DMS 273 treated with DMSO at 0.1 percent for 48 hours (cell line): ENCODE data around the gene DNALI1.
"Not testable (repeated sequence)": the region's sequence is repeated elsewhere in the genome, so short reads cannot be mapped to it uniquely, and the experiment has no call there.

Experiments
- DNase-seq: peaks from one replicate; lab custom pipeline; 2025; lab: John Stamatoyannopoulos, UW

Gene DNALI1

DNA sequence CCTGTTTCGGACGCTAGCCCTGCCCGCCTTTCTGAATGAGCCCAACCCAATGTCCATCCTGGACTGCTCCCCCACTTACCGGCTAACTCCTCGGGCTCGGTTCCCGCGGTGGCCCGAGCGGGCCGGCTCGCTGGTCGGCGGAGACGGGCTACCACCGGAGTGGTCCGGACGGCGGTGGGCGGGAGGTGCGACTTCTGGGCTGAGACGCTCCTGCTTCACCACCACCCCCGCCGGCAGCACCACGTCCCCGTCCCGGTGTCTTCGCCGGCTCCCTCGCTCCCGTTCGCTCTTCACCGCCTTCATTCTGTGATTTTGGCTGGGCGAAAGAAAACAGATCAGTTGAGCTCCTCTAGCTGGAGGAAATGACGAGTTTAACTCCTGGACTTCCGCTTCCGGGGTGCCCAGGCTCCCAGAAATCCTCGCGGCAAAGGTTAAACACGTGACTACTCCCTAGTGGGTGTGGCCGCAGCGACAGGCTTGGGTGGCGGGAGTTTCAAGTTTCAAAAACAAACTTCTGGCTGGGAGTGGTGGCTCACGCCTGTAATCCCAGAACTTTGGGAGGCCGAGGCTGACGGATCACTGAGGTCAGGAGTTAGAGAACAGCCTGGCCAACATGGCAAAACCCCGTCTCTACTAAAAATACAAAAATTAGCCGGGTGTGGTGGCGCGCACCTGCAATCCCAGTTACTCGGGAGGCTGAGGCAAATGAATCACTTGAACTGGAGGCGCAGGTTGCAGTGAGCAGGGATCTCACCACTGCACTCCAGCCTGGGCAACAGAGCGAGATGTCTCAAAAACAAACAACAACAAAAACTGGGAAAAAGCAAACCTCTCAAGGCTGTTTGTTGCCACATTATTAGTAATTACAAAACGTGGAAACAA, 2.6 kb upstream of the DNALI1 start, which contains the start of gene SNIP1:
SNIP1 (minus strand) TSS at position 367 of the 882 bp plus-strand sequence; CDS start at position 303, 64 bp downstream.
- DNase-seq, result peak; percentile 67

DNA sequence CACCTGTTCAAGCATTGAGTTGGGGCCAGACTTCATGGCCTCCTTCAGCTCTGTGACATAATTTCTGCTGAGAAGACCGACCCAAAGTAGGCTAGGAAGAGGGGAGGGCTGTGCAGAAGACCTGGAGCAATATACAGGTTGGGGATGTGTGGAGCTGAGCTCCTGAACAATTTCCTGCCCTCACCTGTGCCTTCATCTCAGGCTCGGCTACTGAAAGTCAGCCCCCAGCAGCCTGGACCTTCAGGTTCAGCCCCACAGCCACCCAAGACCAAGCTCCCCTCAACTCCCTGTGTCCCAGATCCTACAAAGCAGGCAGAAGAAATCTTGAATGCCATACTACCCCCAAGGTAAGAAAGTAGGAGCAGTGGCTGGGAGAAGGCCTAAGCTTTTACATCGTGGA, 662 bp downstream of the DNALI1 start:
- DNase-seq, result no peak

DNA sequence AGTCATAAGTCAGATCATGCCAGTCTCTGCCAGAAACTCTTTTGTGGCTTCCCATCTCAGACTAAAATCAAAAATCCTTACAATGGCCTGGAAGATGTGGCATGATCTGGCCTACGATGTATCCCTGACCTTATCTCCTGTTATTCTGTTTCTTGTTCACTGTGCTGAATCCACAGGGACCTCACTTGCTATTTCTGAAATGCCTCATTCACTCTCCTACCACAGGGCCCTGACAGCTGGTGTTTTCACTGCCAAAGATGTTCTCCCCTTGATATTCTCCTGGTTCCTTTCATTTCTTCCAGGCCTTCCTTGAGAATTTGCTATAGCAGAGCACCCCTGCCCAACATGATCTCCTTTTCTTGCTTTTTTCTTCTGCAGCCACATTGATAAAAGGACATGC, 1.7 kb downstream of the DNALI1 start:
- DNase-seq, result no peak

DNA sequence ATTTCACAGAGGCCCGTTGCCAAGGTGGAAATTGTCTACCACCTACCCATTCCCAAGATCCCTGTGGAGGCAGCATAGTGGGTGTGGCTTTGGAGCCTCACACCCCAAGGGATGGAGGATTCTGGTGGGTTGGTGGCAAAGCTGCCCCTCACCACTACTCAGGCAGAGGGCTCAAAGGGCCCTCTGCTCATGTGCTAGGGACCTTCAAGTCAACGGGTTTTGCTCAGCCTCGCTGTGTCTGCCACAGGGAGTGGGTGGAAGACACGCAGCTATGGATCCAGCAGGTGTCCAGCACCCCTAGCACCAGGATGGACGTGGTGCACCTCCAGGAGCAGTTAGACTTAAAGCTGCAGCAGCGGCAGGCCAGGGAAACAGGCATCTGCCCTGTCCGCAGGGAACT, 2.3 kb downstream of the DNALI1 start:
- no peak for DNase-seq

DNA sequence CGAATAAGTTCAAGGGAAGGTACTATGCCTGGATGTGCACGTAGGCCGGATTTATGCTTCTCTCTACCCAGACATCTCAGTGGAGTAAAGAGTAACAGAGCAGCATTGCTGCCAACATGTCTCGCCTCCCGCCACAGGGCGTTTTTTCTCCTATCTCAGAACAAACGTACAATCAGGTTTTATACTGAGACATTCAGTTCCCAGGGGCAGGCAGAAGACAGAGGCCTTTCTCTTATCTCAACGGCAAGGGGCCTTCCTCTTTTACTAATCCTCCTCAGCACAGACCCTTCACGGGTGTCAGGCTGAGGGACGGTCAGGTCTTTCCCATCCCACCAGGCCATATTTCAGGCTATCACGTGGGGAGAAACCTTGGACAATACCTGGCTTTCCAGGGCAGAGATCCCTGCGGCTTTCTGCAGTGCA, 3.2 kb downstream of the DNALI1 start:
- not testable (repeated sequence) for DNase-seq

DNA sequence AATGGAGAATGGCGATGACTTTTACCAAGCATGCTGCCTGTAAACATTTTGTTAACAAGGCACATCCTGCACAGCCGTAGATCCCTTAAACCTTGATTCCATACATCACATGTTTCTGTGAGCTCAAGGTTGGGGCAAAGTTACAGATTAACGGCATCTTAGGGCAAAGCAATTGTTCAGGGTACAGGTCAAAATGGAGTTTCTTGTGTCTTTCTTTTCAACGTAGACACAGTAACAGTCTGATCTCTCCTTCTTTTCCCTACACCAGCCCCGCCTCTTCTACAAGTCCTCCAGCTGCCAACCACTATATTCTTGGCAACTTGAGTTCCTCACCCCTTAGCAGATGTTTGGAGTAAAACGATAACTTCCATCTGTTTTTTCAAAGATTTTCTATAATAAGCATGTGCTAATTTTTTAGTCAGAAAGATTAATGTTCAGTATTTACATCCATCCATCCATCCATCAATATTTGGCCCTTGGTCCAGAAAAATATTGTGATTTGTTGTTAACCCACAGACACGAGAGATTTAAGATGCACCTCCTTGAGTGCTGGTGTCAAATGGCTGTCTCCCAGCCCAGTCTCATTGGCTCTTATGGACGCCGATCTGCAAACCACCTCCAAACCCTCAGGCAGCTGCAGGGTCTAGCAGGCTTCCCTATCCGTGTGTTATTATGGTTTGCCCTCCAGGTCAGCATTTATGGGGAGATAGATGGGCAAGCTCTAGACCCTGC, 3.8 kb downstream of the DNALI1 start:
- peak; percentile 69 for DNase-seq

DNA sequence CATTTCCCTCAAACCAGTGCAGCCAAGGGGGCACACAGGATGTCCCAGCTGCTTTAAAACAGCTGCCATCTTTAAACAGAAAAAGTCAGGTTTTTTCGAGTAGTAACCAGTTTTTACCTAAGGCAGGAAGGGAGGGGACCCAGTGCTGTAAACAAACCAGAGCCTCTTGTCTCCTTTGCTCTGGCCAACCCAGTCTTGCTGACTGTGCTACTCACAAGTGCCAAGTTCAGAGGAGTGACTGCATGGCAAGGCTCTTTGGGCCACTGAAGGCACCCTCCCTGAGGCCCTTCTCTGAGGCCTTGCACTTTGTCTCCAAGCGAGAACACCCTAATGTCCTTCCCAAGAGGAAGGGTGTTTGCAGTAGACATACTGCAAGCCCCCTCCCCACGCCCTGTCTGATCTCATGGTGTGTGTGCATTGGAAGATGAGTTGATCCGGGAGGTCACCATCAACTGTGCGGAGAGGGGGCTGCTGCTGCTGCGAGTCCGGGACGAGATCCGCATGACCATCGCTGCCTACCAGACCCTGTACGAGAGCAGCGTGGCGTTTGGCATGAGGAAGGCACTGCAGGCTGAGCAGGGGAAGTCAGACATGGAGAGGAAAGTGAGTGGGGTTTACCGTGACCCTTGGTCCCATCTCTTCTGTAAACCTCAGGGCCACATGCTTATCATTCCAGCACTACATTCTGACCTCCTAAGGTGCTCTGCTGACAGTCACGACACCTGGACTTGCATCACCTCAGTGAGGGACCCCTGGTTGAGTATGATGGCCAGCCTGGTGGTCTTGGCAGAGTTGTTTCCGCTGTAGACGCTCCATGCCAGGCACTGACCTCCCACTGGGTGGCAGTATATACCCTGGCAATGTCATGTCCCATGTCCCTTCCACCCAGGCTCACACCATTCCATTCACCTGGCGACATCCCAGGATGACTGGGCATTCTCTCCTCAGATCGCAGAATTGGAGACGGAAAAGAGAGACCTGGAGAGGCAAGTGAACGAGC, 4.7 kb downstream of the DNALI1 start:
- DNase-seq, result no peak

DNA sequence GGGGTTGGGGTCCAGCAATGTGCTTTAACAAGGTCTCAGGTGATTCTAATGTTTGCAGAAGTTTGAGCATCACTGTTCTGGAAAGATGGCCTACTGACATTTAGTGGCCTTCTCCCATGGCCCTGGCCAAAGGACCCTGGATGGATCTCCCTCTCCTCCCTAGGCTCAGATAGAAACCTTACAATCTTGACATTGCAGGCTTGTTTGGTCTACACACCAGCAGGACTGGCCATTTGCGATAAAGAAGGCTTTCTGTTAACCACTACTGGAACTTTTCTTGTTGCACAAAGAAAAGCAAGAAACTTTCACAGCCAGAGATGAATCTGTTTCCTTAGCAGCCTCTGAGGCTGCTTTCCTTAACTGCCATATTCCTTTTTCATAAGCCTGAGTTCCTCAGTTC, 6.2 kb downstream of the DNALI1 start:
- no peak for DNase-seq

DNA sequence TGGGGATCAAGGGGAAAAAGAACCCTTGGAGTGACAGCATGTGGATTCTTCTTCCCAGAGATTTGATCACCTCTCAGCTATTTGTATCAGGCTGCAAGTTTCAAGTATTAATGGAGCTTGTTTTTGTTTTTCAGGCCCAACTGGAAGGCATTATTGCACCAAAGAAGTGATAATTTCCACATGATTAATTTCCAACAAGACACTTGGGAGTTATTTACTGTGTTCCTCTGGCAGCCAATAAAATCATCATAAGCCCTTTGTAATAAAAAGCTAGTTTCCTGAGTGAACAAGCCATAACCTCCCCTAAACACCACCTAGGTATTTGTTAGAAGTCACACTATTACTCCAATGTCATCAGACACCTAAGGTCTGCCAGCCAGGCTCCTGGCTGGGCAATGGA, 8.2 kb downstream of the DNALI1 start:
- DNase-seq, result no peak

DNA sequence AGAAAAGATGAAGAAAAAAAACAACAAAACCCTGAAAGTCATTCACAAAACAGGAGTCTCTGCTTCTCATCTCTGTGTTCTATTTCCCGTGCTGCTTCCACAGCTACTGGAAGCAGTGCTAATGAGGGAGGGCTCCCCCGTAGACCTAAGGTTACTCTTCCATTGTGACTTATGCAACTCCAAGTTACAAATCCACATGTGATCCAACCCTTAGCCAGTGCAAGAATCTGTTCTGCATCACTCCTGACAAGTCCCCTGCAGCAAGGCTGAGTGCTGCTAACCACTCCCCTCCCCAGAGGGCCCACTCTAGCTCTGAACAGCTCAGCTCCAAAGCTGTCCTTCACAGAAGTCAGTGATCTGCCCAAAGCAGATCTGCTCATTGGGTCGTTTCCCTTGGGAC, 10.3 kb downstream of the DNALI1 start:
- DNase-seq, result no peak

DNA sequence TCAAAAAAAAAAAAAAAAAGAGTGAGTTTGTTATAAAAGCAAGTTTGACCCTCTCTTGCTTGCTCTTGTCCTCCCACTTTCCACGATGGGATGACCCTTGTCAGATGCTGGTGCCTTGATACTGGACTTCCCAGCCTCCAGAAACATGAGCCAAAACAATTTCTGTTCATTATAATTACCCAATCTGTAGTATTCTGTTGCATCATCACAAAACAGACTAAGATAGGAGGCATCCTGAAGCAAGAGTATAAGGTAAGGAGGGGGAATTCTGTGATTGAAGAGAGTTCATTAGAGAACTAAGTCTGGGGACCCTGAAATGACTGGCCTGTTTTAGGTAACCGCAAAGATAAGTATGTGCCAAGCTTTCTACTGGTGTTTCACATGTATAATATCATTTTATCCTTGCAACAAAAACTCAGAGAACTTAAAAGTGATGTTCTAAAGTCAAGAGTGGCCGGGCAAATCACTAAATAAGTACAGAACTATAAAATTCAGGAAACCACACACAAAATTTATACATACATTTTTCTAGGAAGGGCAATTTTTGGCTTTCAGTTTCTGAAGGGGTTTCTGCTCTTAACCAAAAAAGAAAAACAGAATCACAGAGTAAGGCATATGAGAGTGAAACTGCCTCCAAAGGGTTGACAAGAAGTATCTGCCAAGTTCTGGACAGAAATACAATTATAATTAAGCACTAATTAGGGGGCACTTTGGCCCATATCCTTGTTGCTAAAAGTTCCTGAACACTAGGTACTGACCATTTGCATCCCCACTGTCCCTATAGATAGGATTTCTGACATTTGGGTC, 14.0 kb downstream of the DNALI1 start:
- DNase-seq, result no peak

DNA sequence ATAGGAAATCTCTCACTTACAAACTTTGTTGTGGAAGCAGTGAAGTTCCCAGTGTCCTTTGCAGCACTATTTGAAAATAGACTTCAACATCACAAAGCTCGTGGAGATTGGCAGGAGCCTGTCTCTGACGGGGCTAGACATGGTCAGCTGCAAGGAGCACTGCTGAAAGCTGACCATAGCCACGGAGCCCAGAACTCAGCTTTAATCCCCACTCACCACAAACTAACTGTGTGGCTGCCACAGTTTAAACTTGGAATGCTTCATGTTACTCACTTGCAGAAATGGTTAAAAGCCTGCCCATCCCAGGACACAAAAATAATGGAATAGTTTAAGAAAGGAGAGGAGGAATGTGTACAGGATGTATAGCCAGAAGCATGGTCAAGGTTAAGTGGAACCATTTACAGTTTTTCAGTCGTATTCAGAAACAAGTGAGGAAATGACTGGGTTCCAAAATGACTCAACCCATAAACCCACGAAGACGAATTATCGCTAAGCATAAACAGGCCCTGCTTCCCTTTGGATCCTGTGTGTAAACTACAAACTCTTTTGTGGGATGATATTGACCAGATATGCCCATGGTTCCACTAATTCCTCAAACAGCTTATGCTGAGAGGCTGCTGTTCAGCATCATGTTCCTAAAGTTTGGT, 18.2 kb downstream of the DNALI1 start:
- no peak for DNase-seq

DNA sequence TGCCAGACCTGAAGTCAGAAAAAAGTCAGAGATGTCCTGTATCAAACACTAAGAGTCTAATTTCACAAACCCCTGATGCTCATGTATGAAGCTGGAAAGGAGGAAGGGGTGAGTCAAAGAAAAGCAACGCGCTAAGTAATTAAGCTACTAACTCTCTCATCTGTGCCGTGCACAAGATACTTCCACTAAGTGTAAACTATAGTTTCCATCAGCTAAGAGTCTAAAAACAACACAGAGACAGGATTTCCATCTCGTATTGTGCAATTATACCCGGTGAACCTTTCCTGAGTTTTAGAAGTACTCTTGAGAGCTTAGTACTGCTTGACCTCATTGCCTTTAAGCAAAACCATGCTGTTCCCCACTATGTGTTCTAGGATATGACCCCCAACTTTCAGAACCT, 19.0 kb downstream of the DNALI1 start:
- no peak for DNase-seq

DNA sequence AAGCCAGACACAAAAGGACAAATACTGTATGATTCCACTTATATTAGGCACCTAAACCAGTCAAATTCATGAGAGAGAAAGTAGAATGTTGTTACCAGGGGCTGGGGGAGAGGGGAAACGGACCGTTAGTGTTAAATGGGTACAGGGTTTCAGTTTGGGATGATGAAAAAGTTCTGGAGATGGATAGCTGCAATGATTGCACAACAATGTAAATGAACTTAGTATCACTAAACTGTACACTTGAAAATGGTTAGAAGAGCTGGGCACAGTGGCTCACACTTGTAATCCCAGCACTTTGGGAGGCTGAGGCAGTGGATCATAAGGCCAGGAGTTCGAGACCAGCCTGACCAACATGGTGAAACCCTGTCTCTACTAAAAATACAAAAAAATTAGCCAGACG, 27.8 kb downstream of the DNALI1 start:
- DNase-seq, result not testable (repeated sequence)

DNA sequence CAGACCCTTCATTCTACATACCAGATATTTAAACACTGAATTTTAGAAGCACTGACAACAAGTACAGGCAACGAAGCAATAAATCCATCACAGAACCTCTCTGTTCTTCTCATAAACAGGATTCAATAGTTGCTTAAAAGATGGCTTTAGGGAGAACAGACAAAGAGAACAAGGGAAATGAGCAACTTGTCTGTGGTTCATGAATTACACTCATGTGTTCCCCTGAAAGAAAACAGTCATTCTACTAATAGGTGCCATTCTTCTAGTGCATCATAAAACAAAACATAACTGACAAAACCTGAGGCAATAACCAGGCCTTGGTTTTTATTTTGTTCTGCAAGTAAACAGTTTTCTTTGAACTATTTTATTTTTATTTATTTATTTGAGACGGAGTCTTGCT, 32.2 kb downstream of the DNALI1 start:
- no peak for DNase-seq

DNA sequence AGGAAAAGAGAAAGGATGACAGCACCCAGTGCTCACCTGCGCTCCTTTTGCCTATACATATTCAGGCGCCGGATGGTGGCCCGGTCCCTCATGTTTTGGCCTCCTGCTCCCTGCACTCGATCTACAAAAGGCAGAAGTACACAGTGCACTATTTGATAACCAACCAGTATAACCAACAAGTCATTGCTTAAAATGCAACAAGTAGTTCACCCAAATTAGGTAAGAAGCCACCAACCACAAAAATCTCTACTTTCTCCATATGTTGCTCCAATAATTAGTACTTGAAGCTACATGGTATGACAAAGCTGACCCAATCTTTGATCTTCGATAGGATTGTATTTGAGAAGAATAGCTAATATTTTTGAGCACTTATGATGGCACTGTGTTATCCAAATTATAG, 37.0 kb downstream of the DNALI1 start:
- DNase-seq, result no peak

DNA sequence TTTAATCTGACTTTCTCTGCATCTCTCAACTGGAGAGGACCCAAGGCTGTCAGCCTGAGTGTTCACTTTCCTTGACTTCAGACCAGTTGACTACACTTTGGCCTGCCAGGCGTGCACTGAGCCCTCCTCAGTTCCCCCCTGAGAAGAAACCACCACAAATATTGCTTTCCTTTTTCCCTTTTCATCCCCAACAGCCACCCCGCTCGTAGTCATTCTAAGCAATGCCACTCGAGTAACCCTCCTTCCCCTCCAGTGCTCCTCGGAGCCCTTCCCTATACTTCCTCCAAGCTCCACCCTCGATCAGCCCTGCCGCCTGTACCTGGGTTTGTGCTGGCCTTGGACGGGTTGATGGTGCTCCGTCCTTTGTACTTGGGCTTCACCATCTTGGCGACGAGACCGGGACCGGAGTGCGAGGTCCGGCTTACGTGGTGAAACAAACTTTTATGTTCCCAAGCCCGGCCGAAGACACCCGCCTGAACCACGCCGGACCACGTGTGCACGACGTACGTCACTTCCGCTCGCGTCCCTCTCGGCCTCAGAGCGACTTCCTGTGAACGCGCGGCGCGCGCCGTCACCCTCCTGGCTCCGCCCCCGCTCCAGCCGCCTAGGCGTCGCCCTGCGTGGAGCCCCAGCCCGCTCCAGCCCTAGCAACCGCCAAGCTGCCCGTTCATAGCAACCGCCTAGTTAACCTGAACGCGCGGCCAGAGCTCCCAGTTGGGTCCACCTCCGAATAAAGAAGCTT, 38.9 kb downstream of the DNALI1 start, which contains the start of gene GNL2:
GNL2 (minus strand) TSS at position 498 of the 742 bp plus-strand sequence; CDS start at position 383, 115 bp downstream.
- peak; percentile 88 for DNase-seq

DNA sequence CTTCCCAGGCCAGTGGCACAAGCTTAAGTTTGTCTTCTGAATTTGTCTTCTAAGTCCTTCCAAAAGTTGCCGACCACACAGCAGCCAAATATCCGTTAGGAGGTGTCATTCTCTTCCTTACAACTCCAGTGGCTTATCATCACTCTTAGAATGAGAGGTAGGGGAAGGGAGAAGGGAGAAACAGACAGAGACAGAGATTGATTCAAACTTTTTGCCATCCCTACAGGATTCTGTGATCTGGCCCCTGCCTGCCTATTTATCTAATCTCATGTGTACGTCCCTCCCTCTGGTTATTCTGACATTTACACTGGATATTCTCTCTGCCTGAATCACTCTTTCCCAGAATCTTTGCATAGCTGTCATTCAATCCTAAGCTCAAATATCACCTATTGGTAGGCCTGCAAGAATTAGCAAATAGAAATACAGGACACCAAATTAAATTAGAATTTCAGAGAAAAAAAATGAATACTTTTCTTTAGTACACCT, 39.5 kb downstream of the DNALI1 start:
- no peak for DNase-seq

DNA sequence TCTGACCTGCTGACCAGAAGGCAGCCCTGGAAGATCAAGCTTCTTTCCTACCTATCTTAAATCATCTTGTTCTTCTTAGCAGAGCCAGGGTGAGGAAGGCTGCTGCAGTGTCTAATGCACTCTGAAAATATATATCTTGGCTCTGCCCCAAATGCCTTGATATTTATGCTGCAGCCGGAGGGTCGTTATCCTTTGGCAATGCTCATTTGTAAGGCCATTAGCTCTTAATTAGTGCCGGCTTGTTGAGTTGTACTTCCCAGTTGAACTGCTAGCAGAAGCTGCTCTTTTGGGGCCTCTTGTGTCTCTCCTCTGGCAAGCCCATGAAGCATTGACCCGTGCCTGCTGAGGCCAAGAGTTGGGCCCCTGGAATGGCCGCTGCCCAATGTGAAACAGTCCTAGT, 43.2 kb downstream of the DNALI1 start:
- no peak for DNase-seq

DNA sequence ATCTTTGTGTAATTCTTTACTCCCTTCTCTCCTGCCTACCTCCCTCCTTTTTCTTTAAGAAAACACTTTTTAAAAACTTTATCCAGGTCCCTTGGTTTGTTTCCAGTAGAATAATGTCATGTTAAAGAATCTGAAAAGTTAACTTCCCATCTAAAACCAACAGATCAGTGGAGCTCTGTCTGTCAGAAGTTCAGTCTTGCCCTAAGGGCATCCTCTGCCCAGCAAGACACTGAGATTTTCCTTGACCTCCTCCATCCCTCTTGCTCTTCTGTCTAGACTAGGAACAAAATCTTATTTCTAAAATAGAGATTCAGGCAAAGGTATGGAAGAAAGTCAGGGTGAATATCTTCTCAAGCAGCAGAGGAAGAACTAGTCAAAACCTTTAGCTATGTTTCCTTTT, 44.7 kb downstream of the DNALI1 start:
- DNase-seq, result no peak
